GM19468 (cell line): ENCODE results near the gene LAMC1.

Source experiments
- ATAC-seq: cut with Tn5 transposase; IDR thresholded peaks from one replicate; pipeline ENCODE4 v1.9.1; 2021; ENCODE audit warnings: mild to moderate bottlenecking, moderate library complexity, moderate number of reproducible peaks; ENCODE audit not compliant: unreplicated experiment; ENCODE audit errors: extremely low read depth

Gene LAMC1

DNA sequence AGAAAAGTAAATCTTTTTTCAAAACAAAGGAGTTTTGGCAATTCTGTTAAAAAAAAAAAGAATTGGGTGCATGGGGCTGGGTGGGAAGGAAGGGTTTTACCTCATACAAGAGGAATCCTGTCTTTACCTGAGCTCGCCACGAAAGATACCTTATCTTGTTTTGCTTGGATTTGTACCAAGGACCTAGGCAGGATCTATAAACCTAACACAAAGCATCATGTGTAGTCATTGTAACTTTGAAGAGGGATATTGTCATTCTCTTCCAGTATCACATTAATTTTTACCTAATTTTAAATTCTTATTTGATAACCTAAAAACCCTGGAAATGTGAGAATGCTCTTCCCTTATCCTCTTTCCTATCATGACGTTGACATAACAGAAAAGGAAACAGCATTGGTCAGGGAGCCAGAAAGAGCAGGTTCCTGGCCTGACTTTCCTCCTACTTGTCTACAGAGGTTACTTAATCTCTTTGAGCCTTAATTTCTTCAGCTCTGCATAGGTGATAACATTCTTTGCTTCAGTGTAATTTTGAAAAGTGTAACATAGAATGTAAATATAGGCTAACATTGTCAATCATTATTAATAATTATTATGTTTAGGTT, 4.0 kb upstream of the LAMC1 start:
- ATAC-seq: no peak

DNA sequence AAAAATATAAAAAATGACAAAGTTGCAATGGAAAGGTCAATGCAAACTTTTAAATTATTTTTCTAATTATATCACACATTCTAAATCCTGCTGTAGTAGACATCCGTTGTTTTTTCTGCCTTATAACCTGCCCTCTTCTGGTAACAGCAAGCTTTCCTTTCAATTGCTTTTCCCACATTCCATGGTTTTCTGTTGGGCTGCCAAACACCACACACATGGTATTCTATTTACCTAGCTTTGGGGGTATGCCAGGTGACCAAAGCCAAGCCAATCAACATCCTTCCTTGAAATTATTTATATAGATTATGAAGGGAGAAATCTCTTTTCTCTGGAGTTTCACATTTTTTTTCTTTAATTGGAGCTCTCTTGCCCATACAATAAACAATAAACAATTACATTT, 3.4 kb upstream of the LAMC1 start:
- no peak for ATAC-seq

DNA sequence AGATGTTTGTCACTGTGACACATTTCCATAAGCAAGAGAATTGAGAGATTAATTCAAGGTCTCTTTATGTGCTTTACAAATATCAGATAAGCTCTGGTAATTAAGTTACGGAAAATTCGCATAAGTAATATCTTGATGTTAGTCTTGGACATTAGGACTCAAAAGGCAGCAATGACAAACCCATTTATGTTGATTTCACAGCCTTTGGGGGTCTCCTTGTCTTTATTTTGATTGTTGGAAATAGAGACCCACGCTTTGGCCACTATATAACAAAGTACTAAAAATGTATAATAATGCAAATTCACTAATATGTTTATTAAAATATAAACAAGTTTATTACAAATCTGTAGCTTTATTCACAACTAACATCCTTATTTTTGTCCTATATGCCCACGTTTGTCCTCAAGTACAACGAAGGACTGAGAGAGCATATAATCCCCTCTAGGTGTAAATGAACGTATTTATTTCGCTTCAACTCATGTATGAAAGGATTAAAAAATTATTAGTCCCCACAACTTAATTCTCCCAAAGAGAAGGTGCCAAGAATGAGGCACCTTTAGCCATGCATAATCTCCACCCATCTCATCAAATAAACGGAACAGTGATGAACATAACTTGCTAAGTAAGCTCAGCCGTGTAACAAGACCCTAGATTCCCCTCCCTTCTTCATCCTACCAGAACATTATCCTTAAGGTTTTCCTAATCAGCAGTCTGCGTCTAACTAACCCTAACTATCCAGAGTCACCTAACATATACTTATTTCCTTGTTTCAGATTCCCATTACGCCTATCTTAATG, 1.6 kb upstream of the LAMC1 start:
- ATAC-seq: no peak

DNA sequence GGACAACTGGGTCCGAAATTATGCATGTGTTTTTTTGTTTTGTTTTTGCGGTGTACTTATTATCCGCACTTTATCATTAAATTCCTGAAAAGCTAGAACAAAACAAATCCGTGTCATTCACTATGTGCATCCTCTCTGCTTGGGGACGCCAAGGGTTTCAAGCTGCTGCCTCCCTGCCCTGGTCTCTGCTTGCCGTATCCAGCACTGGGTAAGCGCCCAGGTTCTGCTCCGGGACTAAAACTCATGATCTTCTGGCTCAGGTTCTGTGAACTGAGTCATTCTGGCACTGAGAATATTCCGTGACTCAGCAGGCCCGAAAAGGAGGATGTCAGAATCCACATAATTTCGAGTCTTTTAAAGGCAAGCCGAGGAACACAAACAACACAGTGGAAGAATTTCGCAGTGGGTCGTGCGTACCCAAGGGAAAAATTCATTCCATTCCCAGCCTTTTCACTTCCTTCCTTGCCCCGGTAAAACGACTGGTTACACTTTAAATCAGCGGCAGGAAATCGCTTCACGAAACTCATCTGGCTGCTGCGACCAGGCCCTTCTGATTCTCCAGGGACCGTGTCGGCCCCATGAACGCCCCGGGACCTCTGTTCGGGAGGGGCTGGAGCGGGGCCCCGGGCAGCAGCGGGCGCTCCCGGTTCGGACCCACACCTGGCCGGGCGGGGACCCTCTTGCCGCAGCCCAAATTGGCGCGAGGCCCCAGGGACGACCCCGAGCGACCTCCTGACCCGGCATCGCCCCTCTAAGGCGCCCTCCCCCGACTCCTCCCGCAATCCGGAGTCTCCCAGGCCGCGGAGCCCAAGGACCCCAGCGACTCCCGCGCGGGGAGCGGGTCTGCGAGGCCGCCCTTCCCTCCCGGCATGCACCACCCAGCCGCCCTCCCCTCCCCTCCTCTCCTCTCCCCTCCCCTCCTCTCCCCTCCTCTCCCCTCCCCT, 746 bp upstream of the LAMC1 start:
- ATAC-seq: no peak

DNA sequence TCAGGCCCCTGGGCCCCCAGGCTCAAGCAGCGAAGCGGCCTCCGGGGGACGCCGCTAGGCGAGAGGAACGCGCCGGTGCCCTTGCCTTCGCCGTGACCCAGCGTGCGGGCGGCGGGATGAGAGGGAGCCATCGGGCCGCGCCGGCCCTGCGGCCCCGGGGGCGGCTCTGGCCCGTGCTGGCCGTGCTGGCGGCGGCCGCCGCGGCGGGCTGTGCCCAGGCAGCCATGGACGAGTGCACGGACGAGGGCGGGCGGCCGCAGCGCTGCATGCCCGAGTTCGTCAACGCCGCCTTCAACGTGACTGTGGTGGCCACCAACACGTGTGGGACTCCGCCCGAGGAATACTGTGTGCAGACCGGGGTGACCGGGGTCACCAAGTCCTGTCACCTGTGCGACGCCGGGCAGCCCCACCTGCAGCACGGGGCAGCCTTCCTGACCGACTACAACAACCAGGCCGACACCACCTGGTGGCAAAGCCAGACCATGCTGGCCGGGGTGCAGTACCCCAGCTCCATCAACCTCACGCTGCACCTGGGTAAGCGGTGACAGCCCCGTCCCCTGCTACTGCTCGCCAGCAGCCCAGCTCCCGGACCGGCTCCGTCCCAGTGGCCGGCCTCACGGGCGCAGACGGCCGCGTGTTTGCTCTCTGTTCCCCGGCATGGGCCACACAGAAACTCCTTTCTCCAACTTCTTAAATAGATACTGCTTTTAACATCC, 539 bp downstream of the LAMC1 start:
- ATAC-seq: peak; percentile 71

DNA sequence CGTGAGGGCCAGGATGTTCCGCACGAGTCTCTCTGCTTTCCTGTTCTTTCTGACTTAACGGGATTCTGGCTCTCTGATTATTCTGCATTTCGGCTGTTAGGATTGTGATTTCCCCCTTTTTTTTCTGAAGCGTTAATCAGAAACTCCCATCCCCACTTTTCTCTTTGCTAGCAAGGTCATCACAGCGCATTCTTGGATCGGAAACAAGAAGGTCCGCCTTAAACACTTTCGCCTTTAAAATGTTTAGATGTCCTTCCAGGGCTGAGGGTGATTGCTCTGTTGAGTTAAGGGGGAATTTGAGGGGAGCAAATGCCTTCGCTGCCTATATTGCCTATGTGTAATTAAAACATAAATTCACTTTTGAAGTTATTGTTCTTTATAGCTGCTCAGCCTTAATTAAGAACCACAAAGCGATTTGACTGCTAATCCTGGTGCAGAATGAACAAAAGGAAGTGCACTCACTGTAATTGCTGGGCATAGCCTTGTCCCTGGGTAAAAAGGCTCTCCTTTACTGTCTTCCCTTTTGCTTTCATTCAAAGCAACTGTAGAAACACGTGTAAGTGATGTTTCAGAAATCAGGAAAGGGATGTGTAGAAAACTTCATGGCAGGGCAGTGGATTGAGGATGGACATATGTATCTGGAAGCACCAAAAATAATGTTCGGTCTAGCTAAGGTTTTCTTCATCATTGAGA, 1.2 kb downstream of the LAMC1 start:
- no peak for ATAC-seq

DNA sequence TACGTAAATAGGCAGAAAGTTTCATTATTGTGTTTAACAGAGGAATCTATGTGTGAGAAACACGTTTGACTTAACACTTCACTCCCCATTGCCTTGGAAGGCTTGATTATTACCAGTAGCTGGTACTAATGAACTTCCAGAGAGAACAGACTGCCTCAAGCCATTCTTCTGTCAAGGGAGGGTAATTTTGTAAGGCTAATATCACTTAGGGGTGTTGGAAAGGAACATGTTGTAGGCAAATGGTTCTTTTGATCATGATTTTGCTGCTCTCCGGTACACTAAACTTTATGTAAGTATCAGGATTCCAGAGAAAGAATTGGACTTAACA, 1.8 kb downstream of the LAMC1 start:
- no peak for ATAC-seq

DNA sequence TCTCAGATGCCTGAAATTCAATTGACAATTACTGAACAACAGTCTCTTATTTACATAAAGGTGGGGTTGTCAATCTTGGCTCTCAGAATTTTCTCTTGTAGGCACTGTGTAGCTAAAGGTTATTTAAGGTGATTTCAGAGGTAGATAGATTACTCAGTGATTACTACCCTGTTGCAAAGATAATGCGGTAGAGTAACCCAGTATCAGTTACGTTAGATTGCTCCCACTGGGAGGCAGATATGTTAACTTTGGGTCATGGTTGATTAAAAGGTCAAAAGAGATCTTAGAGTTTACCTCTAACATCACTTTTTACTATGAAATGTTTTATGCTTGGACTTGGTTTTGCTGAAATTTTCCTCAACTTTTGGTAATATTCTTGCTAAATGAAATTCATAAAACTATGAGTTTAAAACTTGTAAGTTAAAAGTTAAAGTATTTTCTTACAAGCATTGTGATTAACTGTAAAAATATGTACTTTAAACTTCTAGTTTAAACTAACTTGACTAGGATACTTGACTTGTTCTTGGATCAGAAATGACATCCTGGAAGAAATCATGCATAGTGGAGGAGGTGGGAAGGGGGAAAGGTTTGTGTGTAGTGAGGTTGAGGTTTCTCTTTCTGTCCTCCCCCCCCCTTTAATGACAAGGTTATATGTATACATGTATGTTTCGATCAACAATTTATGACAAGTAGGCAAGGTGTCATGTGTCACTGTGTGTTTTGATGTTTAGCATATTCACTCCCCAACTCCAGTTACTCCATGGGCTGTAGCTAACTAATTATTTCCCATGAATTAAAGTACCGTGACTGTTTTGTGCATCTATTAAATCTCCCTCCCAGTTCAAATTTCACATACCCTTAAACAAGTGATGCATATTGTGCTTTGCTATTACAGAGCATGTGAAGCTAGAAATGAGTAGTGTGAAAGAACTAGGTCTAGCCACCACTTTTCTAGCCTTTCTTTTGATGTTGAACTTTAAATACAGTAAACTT, 2.9 kb downstream of the LAMC1 start:
- peak; percentile 19 for ATAC-seq

DNA sequence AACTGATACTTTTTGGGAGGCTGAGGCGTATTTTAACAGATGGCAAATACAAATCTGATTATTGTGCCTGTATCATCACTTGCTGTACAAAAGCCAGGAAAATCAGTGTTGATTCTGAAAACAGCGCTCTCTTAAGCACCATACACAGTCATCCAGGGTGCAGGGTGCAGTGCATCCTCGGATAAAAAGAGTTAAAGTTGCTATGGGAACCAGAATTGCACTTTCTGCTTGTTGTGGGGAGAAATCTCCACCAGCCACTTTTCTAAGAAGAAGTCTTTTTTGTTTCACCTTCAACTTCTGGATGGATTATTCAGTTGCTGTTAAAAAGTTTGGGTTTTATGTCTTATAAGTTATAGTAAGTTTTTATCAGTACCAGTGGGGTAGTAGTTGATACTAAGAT, 3.8 kb downstream of the LAMC1 start:
- no peak for ATAC-seq

DNA sequence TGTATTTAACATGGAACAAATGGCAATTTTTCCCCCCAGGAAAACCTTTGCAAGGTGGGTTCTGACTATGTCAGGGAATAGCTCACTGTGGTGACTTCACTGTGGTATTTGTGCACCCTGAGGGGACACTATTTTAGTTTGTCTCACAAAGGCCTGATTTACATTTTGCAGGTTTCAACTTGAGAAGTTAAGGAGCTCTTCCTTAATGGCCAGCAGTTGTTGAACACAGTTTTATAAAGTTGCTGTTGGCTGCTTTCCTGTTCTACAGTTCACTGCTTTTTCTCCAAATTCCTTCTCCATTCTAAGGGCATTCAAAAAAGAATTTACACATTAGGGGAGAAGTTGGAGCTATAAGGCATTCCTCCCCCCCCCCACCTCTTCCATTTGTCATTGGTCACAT, 4.6 kb downstream of the LAMC1 start:
- ATAC-seq: no peak

DNA sequence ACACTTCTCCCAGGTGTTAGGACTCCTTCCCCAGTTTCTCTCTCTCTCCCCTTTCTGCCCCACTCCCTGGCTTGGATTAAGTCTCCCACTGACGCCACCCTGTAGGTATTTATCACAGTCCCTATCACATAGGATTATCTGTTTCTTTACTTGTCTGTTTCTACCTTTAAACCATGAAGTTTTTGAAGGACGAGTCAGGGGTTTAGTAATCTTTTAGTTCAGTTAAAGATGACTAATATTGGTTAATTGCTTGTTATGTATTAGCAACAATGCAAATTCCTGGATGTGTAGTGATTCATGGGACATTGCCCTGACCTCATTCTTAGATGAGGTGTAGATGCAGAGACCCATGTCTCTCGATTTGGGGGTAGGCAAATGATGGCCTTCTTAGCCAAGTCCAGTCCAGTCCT, 6.4 kb downstream of the LAMC1 start:
- ATAC-seq: no peak

DNA sequence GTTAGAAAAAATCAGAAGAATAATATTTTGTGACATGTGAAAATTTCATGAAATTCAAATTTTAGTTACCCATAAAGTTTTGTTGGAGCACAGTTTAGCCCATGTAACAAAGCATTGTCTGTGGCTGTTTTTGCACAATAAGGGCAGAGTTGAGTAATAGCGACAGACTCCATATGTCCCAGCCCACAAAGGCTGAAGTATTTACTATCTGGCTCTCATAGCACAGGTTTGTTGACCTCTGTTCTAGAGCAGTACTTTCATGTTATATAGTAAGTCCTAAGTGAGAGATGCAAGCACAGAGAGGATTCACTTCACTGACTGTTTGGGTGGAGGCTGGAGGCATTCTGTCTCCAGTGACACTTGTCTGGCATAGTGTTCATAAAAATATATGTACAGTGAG, 6.8 kb downstream of the LAMC1 start:
- no peak for ATAC-seq

DNA sequence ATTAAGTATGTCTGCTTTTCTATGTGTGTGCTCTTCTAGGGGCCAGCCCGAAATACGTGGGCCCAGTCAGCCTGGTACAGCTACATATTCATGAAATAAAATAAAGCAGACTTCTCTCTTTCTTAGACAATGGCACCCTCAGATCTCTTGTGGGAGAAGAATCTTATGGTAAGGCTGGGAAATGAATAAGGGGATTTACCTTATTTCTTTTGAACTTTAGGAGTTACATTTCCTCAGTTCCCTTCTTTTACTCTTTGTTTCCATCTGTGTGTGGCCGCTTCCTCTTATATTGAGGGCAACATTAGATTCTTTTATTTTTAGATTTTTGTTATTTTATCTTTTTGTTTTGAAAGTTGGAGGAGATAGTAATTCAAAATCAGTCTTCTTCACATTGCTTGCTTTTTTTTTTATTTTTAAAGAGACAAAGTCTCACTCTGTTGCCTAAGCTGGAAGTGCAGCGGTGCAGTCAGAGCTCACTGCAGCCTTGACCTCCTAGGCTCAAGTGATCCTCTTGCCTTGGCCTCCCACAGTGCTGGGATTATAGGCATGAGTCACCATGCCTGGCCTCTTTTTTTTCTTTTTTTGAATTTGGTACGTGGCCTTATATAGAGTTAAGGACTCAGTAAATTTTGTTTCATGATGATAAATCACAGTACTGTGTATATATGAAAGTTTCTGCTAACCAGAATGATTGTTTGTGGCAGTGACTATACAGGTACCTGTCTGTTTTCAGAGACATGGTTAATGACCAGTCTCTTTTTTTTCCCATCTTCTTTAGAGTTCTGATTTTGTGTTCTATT, 9.1 kb downstream of the LAMC1 start:
- no peak for ATAC-seq

DNA sequence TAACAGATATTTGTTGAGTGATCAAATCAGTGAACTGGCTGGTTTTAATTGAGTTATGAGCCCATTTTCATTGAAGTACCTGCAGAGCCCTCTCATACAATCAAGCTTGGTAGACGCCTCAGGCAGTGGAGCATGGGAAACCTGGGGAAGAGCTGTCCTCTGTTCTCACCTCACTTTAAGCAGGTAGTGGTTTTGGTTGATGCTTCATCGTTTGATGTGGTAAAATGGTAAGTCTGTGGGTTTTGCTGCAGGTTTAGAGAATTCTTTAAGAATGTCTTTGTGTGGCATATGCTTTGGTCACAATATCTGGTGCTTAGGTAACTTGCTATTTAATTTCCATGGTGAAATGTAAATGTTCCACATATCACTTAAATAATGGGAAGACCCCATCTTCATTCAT, 10.0 kb downstream of the LAMC1 start:
- ATAC-seq: no peak

DNA sequence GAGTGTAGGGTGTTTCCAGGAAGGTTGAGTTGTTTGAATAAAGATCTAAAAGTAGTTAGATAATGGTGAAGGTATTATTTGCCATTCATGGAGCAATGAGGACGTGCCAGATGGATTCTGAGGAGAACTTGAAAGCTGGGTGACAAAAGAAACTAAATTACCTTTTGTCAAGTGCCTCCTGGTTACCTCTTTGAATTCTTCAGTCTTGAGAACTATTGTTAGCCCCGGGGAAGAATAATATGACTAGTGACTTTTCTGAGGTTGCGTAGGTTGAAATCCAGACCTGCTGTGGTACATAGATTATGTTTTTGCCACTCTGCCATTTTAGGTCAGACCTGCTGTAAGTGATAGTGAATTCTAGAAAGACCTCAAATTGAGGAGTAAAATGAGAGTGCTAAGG, 11.5 kb downstream of the LAMC1 start:
- no peak for ATAC-seq

DNA sequence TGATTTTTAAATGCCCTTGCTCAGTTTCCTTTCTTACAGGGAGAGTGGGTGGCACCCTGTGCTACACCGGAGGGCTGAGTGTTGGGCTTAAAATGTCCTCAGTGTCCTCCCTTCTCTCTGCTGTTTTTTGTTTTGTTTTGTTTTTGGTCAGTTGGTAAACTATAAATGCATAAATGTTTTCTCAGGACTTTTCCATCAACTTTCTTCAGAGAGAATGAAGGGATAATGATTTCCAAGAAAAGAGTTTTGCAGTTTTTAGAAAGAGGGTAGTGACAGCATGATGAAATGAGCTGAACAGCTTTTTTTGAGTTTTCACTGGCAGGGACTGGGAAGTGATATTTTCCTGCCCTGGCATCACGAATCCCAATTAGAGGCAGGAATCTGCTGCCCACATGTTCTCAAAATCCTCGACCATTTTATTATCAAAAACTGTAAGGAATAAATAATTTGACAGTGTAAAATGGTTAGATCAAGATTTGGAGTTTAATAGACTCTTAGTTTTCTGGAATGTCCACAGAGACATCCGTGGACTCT, 15.2 kb downstream of the LAMC1 start:
- no peak for ATAC-seq

DNA sequence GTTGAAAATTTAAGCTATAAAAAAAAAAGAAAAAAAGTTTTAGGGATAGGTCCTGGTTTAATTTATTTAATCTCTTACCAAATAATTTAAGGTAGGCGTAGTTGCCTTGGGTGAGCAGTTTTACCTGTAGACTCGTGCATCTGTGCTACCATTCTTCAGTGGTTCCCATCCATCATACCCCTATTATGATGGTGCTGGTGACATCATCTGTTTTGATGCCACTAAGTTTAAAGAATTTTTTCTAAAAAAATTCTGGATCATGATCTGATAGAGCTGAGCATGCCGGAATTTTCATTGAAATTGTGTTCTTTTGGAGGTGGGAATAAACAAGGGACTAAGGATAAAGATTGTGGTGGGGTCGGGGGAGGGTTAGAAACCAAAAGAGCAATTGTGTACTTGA, 15.7 kb downstream of the LAMC1 start:
- no peak for ATAC-seq

DNA sequence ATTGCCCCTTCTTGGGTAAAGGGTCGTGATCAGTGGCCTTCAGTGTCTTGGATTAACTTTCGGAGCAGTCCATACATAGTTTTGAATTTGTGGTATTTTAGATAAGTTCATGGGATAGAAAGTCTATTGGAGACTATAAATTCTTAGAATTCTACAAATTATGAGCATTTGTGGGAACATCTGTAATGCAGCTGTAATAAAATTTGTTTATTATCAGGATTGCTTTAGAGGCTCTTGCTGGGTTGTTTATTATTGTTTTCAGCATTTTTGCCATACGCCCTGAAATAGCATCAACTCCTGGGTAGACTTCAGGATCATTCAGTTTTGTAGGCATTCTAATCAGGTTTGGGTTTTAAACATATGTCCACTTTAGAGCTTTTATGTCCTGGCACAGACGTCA, 16.1 kb downstream of the LAMC1 start:
- ATAC-seq: no peak
